Fibroblast of villous mesenchyme (primary cell): ENCODE measurements around the gene CCDC88B. TPM values are rescaled to one million over a fixed set of nuclear protein-coding genes. Genes with fewer than 3 reads are reported as not detected.
"Not testable (repeated sequence)": the region's sequence is repeated elsewhere in the genome, so short reads cannot be mapped to it uniquely, and the experiment has no call there.

ENCODE experiments used
- DNase-seq: peaks from one replicate; pipeline ENCODE4 v3.0.0-alpha.2; 2010; ENCODE audit warnings: low read depth
- H3K4me3 ChIP-seq: 2 replicates; pipeline ENCODE4 v1.5.1; 2011; ENCODE audit warnings: low read depth, mild to moderate bottlenecking, low read length
- total RNA-seq: library from RNA; depleted of rRNA; stranded (reverse); fragments of >200 nt; gene quantifications from 2 replicates; pipeline ENCODE4 v1.2.3, GENCODE V29; 2012
- TF ChIP-seq, protein P1 (sequence below): IDR thresholded peaks from 2 replicates; pipeline ENCODE4 v1.5.1; 2012; ENCODE audit warnings: low read depth, mild to moderate bottlenecking, low read length; ENCODE audit not compliant: insufficient read depth

Gene CCDC88B
- total RNA-seq, 1 donor = 1.7 TPM

DNA sequence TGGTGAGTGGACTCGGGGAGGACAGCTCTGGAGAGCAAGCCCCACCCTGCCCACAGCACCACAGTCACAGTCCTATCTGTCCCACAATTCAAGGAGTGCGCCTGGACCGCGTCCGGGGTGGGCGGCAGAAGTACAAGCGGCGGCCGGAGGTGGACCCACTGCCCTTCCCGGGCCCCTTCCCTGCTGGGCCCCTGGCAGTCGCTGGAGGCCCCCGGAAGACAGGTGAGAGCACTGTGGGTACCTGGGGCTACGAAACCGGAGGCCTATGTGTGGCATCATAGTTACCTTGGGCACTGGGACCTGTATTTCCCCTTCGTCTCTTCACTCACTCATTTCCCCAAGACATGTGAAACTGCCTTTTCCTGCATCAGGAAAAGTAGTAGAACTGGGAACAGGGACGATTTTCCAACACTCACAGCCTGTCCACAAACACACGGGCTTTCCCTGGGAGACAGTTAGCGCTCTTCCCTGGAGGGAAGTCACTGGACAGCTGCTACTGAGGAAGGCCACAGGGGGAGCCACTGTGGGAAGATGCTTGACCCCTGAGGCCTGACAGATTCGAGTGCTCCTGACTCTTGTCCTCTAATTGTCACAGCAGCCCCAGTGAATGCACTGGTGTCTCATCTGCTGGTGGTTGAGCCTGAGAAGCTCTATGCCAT, 25.7 kb upstream of the CCDC88B start:
- DNase-seq = no peak
- TF ChIP-seq, protein P1, sequence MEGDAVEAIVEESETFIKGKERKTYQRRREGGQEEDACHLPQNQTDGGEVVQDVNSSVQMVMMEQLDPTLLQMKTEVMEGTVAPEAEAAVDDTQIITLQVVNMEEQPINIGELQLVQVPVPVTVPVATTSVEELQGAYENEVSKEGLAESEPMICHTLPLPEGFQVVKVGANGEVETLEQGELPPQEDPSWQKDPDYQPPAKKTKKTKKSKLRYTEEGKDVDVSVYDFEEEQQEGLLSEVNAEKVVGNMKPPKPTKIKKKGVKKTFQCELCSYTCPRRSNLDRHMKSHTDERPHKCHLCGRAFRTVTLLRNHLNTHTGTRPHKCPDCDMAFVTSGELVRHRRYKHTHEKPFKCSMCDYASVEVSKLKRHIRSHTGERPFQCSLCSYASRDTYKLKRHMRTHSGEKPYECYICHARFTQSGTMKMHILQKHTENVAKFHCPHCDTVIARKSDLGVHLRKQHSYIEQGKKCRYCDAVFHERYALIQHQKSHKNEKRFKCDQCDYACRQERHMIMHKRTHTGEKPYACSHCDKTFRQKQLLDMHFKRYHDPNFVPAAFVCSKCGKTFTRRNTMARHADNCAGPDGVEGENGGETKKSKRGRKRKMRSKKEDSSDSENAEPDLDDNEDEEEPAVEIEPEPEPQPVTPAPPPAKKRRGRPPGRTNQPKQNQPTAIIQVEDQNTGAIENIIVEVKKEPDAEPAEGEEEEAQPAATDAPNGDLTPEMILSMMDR = peak; percentile 38
- H3K4me3 ChIP-seq = no peak overlapping the region

GRCh38 chr11:64314805-64315561, 25.0 kb upstream of the CCDC88B start:
- TF ChIP-seq, protein P1 = no peak
- no peak for DNase-seq
- no peak overlapping the region for H3K4me3 ChIP-seq

DNA sequence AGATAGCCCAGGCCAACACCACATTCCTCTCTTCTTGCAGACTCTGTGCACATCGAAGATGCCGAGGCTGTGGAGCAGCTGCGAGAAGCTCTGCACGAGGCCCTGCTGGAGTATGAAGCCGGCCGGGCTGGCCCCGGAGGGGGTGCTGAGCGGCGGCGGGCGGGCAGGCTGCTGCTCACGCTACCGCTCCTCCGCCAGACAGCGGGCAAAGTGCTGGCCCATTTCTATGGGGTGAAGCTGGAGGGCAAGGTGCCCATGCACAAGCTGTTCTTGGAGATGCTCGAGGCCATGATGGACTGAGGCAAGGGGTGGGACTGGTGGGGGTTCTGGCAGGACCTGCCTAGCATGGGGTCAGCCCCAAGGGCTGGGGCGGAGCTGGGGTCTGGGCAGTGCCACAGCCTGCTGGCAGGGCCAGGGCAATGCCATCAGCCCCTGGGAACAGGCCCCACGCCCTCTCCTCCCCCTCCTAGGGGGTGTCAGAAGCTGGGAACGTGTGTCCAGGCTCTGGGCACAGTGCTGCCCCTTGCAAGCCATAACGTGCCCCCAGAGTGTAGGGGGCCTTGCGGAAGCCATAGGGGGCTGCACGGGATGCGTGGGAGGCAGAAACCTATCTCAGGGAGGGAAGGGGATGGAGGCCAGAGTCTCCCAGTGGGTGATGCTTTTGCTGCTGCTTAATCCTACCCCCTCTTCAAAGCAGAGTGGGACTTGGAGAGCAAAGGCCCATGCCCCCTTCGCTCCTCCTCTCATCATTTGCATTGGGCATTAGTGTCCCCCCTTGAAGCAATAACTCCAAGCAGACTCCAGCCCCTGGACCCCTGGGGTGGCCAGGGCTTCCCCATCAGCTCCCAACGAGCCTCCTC, 24.1 kb upstream of the CCDC88B start:
- not testable (repeated sequence) for DNase-seq, H3K4me3 ChIP-seq

GRCh38 chr11:64316672-64317324, 23.2 kb upstream of the CCDC88B start:
- TF ChIP-seq, protein P1 = no peak
- peak overlapping the region; percentile 91 for H3K4me3 ChIP-seq
- DNase-seq = no peak

DNA sequence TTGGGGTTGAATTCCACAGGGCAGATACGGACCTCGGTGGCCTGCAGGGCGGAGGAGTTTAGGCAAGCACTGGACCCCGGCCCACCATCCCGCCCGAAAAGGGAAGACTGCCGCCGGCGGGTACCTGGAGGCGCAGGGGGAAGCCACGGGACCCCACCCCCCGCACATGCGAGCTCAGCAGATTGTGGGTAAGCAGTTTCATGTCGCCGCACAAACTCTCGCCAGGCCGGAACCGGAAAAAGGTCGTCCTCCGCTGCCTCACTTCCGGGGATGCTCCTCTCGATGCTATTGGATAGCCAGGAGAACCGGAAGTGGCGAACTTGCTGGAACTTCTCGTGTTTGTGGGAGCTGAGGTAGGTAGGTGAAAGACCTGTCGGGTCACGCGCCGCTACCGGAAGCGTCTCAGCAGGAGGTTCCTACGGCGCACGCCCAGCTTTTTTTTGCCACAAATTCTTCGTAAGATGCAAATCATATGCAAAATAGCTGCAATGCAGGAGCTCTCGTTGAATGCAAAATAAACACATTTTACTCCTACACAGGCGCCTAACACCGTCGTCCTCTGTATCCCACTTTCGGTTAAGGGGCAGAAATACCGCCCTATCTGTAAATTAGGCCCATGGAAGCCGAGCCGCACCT, 22.6 kb upstream of the CCDC88B start, which contains the start of gene TRMT112:
TRMT112 (minus strand) TSS at position 235 of the 636 bp plus-strand sequence; CDS start at position 202, 33 bp downstream.
- peak within 1 kb of the TSS; percentile 91 for H3K4me3 ChIP-seq
- TF ChIP-seq, protein P1 = no peak
- peak; percentile 97 for DNase-seq

GRCh38 chr11:64317961-64318765, 21.8 kb upstream of the CCDC88B start, which contains the start of gene PRDX5:
TSS of gene PRDX5 (plus strand) at chr11:64318121. CDS start at chr11:64318216, 95 bp downstream.
- DNase-seq = peak; percentile 97
- H3K4me3 ChIP-seq = peak within 1 kb of the TSS; percentile 91
- TF ChIP-seq, protein P1 = peak; percentile 25
